Tongue (tissue), 2 donors: ENCODE measurements around the gene ABCA7. TPM values are rescaled to one million over a fixed set of nuclear protein-coding genes. Genes with fewer than 3 reads are reported as not detected.
A peak's percentile ranks its signal among the peaks of the same experiment; 100 is the strongest.

Experiments used
- DNase-seq: peaks from one replicate; pipeline ENCODE4 v3.0.0-alpha.2; 2015
- total RNA-seq: library from RNA; depleted of rRNA; stranded (reverse); fragments of >200 nt; gene quantifications from one replicate; pipeline ENCODE4 v1.2.3, GENCODE V29; 2014

The ABCA7 gene
- total RNA-seq, 1 donor from 2014 or later = 22.1 TPM

DNA sequence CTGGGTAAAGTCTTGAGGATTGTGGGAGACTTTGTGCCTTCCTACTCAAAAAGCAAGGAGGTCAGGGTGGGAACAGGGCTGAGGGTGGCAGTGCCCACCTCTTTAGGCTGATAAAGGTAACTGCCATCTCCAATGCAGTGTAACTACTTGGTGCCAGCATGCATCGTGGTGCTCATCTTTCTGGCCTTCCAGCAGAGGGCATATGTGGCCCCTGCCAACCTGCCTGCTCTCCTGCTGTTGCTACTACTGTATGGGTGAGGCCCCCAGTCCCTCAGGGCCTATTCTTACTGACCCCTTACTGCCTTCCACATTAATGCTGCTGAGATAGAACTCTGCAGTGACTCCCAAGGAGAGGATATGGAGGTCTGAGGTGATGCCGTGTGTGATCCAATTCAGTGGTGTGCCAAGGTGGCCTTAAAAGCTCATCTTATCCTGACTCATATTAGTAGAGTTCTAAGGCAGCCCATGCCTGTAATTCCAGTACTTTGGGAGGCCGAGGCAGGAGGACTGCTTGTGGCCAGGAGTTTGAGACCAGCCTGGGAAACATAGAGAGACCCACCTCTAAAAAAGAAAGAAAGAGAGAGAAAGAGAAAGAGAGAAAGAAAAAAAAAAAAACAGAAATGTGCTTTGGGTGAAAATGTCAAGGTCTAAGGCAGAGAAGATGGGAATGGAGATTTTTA lies 17.4 kb downstream of the ABCA7 start:
- DNase-seq = peak; percentile 33

DNA sequence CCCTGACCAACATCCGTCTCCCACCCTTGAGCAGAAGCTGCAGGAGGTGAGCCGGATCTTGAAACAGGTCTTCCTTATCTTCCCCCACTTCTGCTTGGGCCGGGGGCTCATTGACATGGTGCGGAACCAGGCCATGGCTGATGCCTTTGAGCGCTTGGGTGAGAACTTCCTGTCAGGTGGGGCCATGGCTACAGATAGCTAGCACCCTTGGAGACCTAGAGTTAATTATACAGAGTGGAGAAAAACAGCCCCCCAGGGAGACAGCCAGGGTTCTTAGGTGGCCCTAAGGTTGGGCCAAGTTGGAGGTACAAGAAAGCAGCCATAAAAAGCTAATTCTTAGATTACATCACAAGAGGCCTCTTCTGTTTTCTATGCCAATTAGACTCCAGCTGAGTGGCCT lies 18.2 kb downstream of the ABCA7 start:
- DNase-seq = no peak

DNA sequence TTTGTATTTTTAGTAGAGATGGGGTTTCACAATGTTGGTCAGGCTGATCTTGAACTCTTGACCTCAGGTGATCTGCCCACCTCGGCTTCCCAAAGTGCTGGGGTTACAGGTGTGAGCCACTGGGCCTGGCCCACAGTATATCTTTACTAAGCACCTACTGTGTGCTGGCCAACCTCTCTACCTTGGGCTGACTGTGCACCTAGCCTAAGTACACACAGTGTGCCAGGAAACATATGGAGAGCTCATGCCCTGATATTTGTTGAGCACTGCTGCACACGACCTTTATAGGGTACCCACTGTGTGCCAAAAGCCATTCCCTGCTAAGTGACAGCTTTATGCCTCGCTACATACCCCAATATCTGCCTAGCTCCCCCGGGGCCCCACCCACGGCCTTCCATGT lies 20.8 kb downstream of the ABCA7 start:
- DNase-seq = no peak

GRCh38 chr19:1061987-1062386 lies 22.1 kb downstream of the ABCA7 start:
- no peak for DNase-seq

GRCh38 chr19:1062387-1063029 lies 22.6 kb downstream of the ABCA7 start:
- DNase-seq = no peak

GRCh38 chr19:1063030-1063908 lies 23.4 kb downstream of the ABCA7 start:
- DNase-seq = no peak

GRCh38 chr19:1063909-1064660 lies 24.2 kb downstream of the ABCA7 start:
- DNase-seq = no peak

DNA sequence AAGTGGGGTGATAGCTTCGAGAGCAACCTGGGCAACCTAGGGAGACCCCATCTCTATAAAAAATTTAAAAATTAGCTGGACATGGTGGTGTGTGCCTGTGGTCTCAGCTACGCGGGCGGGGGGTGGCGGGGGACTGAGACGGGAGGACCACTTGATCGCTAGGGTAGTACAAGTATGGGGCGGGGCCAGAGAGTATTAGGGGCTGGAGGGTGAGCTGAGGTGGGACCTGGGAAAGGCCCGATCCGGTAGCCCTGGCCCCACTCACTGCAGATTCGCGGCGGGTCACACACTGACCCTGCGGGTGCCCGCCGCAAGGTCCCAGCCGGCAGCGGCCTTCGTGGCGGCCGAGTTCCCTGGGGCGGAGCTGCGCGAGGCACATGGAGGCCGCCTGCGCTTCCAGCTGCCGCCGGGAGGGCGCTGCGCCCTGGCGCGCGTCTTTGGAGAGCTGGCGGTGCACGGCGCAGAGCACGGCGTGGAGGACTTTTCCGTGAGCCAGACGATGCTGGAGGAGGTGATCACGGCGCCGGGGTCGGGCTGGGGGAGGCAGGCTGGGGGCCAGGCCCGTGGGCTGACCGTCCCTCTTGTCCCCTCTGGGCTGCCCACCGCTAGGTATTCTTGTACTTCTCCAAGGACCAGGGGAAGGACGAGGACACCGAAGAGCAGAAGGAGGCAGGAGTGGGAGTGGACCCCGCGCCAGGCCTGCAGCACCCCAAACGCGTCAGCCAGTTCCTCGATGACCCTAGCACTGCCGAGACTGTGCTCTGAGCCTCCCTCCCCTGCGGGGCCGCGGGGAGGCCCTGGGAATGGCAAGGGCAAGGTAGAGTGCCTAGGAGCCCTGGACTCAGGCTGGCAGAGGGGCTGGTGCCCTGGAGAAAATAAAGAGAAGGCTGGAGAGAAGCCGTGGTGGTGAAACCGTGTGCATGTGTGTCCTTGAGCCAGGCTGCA lies 25.0 kb downstream of the ABCA7 start:
- peak; percentile 66 for DNase-seq

DNA sequence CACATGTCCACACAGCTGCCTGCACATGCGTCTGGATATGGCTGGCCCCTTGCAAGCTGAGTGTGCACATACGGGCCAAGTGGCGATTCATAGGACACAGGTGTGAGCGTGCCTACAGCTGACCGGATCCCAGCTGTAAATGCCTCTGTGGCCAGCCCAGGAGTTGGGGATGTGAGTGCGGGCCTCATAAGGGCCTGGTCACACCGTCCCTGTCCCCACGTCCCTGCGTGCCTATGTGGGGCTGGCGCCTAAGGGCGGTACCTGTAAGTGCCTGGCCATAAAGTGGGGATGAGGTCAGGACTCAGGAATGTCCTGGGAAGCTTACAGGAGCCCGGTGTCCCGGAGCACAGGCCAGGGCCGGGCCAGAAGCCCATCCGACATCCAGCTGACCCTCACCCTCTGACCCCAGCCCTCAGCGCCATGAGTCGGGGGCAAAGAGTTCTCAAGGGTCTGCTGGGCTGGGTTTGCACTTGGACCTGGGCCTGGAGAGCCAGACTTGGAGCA lies 25.8 kb downstream of the ABCA7 start:
- DNase-seq = no peak

DNA sequence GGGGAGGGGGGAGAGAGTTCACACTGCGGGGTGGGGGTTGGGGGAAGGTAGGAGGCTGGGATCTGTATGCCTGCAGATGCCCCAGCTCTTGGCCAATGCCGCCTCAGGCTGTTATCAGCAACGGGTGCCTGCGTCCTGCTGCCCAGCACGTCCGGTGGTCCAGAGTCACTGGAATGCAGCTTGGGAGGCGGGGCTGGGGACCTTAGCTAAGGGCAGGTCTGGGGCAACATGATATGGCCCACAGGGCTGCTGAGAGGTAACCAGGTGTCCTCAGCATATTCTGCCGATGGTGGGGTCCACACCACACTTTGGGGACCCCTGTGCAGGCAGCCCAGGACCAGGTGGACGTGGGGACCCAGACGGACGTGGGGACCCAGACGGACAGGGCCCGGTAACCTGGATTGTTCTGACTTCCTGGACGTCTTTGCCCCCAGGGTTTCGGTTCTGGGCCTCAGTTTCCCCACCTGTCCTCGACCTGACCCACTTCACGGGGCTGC lies 26.4 kb downstream of the ABCA7 start:
- DNase-seq = no peak

DNA sequence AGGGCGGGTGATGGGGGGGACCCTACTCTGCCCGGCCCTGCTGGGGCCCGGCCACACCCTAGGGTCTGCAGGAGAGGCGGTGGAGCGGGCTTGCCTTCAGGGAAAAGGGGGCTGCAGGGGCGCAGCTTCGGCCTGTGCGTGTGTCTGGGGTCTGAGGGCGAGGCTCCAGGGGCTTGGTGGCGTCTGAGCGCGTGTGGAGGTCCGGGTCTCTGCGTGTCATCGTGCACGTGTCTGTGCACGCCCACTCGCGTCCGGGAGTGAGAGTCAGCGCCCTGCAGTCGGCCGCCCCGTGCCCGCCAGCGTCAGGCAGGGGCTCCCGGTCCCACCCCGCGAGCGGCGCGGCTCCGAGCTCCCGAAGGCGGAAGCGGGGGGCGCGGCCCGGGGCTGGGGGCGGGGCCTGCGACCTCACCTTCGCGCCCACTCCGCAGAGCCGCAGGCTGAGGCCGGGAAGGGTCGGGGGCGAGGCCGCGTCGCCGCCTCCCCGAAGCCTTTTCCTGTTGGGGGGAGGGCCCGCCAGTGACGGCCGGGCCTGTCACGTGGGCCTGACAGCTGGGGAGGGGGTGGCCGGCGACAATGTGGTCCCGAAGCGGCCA lies 26.9 kb downstream of the ABCA7 start, which contains the start of gene ARHGAP45:
TSS of gene ARHGAP45 (plus strand) at position 420 of the 593 bp plus-strand sequence. CDS start 239 bp downstream, outside the sequence.
- peak; percentile 20 for DNase-seq

GRCh38 chr19:1067341-1067957 lies 27.5 kb downstream of the ABCA7 start:
- no peak for DNase-seq

GRCh38 chr19:1068009-1069001 lies 28.4 kb downstream of the ABCA7 start:
- no peak for DNase-seq

GRCh38 chr19:1069009-1069779 lies 29.3 kb downstream of the ABCA7 start:
- peak; percentile 11 for DNase-seq

- DNase-seq = no peak
Measured at GRCh38 chr19:1070576-1070930, 30.6 kb downstream of the ABCA7 start.

DNA sequence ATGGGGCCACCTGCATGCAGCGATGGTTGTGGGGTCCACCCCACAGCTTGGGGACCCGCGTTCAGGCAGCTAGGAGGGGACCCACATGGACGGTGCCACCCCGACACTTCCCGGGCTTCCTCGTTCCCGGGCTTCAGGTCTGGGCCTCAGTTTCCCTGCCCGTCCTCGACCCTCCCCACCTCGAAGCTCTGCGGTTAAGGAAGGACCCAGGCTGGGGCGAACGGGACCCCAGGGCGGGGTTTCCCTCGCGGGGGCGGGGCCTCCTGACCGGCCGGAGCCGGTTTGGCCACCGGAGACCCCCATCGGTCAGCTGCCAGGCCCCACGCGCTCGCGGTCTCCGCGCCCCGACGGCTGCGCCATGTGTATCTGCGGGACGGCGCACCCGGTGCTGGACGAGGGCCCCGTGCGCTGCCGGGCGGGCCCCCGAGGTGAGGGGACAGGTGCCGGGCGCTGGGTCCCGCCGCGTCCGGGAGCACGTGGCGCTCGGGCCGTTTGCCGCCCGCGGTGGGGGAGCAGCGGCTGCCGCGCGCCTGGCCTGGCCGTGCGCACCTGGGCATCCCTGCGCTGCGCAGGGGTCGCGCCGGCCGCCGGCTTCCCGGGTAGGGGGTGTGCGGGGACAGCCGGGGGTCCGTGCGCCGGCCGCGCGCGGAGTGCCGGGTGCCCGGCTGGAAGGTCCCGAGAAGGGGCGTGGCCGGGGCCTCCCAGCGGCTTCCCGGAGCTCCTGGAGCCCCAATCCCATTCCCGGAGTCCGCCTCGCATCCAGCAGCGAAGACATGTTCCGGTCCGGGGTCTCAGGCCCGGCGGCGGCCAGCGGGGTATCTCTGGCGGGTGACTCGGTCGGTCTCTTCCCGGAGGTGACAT lies 31.3 kb downstream of the ABCA7 start:
- no peak for DNase-seq
